Right lung (tissue), 5 donors: ENCODE results near the gene MS4A10. TPM values are rescaled to one million over a fixed set of nuclear protein-coding genes. Genes with fewer than 3 reads are reported as not detected.

Source experiments
- DNase-seq, 2 donors: peaks; one replicate each; pipeline ENCODE4 v3.0.0-alpha.2; 2013
- polyA plus RNA-seq, 5 donors: library from polyadenylated mRNA; unstranded; fragments of 120-200 nt; gene quantifications; one replicate each; pipeline versions ENCODE4 v1.2.1 to v1.2.3, GENCODE V29; 2013; ENCODE audit warnings: inconsistent platforms in 1 of 5, low replicate concordance in 1 of 5; ENCODE audit not compliant: insufficient read length in 5 of 5, insufficient read depth in 1 of 5

MS4A10 gene
- polyA plus RNA-seq, 5 donors: 0.06 to 0.16 (median 0.07) TPM; not detected in 2

GRCh38 chr11:60825118-60825517 lies 40.0 kb downstream of the MS4A10 start:
- no peak for DNase-seq

- no peak for DNase-seq
These were observed 40.7 kb downstream of the MS4A10 start for GRCh38 chr11:60825790-60826189.

DNA sequence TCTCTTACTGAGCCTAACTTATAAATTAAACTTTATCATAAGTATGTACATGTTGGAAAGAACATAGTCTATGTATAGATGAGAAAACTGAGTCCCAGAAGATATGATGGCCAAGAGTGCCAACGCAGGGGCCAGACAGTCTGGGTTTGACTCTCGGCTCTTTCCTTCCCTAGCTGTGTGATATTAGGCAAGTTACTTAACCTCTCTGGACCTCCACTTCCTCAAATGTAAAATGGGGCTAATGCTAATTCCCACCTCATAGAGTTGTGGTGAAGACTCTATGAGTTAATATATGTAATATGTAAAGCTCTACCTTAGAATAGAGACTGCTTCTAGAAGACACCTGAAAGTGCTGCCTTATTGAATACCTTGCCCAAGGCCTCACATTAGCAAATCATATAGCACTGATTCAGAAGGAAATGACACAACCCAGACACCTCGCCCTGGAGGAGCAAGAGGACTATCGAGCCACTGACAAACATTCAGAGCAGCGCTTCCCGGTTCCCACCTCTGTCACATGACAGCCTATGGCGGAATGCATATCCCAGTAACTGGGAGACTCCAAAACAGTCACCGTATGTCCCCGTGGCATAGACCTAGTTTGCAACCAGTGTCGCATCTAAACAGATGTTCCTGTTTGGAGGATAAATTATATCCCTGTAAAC lies 45.5 kb downstream of the MS4A10 start:
- DNase-seq: no peak

DNA sequence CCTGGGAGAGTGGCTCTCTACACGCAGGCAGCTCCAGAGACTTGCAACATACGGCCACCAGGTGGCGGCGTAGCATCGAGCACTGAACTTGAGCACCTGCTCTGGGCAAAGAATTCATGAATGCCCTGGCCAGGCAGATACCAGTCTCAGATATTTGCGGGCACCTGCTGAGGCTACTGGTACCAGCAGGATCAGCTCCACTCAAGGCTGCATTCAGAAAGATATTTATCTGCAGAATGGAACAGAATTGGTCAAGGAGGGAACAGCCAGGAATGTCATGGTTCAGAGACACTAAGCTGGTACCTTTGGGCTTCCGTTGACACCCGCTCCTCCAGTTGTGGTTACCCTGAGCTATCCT lies 46.0 kb downstream of the MS4A10 start:
- peak; percentile 55 to 67 for DNase-seq

- no peak for DNase-seq
These were observed 46.5 kb downstream of the MS4A10 start for GRCh38 chr11:60831501-60832079.

DNA sequence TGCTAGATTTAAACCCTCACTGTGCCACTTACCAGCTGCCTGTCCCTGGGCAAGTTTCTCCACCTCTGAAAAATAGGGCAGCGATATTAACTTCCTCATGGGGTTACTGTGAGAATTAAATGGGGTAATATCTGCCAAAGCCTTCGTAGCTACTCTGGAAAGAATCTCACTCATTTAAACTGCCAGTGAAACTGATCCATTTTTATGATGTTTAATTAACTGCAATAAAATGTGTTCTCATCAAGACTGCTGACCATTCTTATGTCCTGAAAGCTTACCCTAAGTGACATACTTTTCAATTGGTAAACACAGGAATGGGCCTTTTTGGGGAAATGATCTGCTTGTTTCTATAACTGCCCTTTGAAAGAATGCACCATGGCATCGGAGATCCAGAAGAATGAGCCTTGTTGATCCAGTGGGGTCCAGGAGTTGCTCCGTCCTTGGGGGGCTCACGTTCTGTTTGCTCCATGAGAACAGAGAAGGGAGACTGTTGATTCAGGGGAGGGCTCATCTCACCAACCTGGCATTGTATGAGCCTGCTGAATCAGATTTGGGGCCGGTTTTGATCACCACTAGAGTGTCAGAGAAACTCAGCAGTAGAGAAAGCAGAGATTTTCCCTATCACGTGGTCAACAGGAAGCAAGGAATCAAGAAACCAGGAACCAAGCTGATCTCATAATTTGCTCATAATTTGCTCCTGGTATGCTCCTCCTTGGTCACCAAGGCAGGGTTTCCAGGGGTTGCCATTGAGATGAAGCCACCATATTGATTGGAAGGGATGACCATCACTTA lies 49.8 kb downstream of the MS4A10 start:
- DNase-seq: no peak

DNA sequence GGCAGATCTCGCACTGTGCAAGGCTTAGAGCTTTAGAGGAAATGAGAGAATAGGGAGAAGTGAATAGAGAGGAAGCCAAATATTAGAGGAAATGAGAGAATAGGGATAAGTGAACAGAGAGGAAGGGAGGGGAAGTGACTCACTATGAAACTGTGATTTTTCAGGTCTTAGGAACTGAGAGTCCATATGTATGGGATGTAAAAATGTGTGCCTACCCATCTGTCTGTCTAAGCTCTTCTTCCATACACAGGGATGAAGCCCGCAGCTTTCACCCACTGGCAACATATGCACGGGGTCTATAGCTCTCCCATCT lies 50.4 kb downstream of the MS4A10 start:
- no peak for DNase-seq

DNA sequence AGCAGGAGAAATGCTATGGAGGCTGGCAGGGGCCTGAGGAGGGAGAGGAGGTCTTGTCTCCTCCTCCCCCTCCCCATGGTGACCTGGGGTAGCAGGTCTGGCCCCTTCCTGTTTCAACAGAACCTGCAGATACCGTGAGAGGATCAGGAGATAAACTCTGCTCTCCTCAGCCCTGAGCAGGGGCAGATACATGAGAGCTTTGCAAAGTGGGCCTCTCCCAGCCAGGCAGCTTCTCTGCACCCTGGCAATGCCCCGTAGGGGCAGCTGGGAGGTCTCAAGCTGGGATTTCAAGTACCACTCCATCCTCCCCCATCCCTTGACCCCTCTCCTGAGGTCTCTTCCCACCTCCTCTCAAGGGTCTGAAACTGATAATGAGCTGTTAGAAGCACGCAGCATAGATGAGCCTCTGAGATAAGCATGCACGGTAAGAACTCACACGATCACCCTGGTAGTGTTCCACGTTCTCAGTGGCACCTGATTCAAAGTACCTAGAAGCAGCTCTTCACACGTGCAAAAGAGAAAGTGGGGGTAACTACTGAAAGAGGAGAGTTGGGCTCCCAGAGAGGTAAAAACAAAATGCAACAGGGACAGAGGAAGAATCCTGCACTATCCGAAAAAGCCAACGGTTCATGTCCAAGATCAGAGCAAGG lies 51.9 kb downstream of the MS4A10 start:
- DNase-seq: no peak

- DNase-seq: no peak
These were observed 53.0 kb downstream of the MS4A10 start for GRCh38 chr11:60838132-60838531.

- DNase-seq: peak; percentile 21 to 36
These were observed 55.6 kb downstream of the MS4A10 start for GRCh38 chr11:60840470-60841430.

DNA sequence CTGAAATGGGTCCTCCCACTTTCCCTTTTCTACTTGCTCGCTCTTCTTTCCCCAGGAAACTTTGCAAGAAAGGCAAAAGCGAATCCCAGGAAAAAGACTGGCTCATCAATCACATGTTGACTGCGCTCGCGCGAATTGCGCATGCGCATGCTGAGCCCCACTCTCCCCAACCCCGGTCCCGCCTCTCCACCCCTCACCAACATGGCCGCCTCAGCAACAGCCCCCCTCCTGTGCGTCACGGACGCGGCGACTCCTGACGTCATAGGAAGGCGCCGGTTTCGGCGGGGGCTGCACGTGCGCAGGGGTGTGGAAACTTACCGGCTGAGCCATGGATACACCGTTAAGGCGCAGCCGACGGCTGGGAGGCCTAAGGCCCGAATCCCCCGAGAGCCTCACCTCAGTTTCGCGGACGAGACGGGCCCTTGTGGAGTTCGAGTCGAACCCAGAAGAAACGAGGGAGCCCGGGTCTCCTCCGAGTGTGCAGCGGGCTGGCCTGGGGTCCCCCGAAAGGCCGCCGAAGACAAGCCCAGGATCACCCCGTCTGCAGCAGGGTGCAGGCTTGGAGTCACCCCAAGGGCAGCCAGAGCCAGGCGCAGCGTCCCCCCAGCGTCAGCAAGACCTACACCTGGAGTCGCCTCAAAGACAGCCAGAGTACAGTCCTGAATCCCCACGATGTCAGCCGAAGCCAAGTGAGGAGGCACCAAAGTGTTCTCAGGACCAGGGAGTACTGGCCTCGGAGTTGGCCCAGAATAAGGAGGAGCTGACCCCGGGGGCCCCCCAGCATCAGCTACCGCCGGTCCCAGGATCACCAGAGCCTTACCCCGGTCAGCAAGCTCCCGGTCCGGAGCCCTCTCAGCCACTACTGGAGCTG lies 56.9 kb downstream of the MS4A10 start, which contains the start of gene CCDC86:
Gene CCDC86 (plus strand): TSS at position 317 of the 871 bp plus-strand sequence. CDS start 12 bp downstream, at position 329.
- DNase-seq: peak; percentile 97 to 98

GRCh38 chr11:60842668-60843600 lies 57.8 kb downstream of the MS4A10 start:
- no peak for DNase-seq

GRCh38 chr11:60844045-60844869 lies 59.1 kb downstream of the MS4A10 start:
- no peak for DNase-seq

GRCh38 chr11:60844870-60845221 lies 59.7 kb downstream of the MS4A10 start:
- DNase-seq: no peak

GRCh38 chr11:60845338-60845737 lies 60.2 kb downstream of the MS4A10 start:
- no peak for DNase-seq

- DNase-seq: no peak
These were observed 62.1 kb downstream of the MS4A10 start for GRCh38 chr11:60847281-60847680.

DNA sequence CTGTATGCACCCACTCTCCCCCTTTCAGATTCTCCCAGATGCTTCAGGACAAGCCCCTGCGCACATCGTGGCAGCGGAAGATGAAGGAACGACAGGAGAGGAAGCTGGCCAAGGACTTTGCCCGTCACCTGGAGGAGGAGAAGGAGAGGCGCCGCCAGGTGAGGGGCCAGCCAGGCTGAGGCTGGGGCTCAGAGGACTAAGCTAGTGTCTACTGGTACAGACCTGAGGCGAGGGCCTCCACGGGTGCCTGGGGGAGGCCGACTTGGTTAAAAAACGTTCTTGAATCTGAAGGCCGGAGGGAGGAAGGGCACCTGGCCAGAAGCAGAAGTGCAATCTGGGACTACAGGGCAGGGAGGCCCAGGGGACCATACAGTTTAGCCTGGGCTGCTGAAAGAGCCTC lies 62.8 kb downstream of the MS4A10 start:
- DNase-seq: no peak

DNA sequence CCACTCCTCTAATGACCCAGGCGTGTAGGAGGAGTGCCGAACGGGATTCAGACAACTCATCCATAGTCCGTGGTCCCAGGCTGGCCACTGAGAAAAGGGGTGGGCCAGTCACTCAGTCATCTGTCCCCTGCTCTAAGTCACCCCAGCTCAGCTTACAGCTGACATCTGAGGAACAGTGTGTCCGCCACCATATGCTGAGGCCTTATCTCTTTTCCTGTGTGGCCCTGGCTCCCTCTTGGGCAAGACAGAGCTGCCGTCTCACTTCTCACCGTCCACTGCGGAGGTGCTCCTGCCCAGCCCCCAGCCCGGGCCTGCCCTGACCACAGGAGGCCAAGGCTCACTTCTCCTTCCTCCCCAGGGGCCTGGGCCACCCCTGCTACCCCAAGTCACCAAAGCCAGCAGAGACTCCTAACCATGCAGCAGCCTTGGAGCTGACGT lies 63.6 kb downstream of the MS4A10 start:
- no peak for DNase-seq
